ENCODE results near the gene LGR4.

The LGR4 gene

GRCh38 chr11:27362749-27363575, 109.6 kb downstream of the LGR4 start, which contains the start of gene CCDC34:
CCDC34 (minus strand) TSS chr11:27363215; CDS start chr11:27363194, 21 bp downstream.
- peak; percentile 62 for DNase-seq (ENCODE audit: low read depth)
- TF ChIP-seq CTCF (IDR thresholded peaks at IDR 0.05; ENCODE audit: control insufficient read depth, extremely low read depth, insufficient read depth) = no peak
- peak within 1 kb of the TSS; percentile 80 for H3K4me3 ChIP-seq (ENCODE audit: low read depth, low read length)

- no peak for DNase-seq (ENCODE audit: low read depth)
- H3K4me3 ChIP-seq (ENCODE audit: low read depth, low read length) = peak overlapping the region; percentile 80
- no peak for TF ChIP-seq CTCF (IDR thresholded peaks at IDR 0.05; ENCODE audit: control insufficient read depth, extremely low read depth, insufficient read depth)
Measured at GRCh38 chr11:27361649-27362431, 110.8 kb downstream of the LGR4 start.

- DNase-seq (ENCODE audit: low read depth) = no peak
- TF ChIP-seq CTCF (IDR thresholded peaks at IDR 0.05; ENCODE audit: control insufficient read depth, extremely low read depth, insufficient read depth) = no peak
- no peak overlapping the region for H3K4me3 ChIP-seq (ENCODE audit: low read depth, low read length)
Measured at GRCh38 chr11:27358296-27358695, 114.3 kb downstream of the LGR4 start.

GRCh38 chr11:27357250-27357649, 115.3 kb downstream of the LGR4 start:
- H3K4me3 ChIP-seq (ENCODE audit: low read depth, low read length) = no peak overlapping the region
- DNase-seq (ENCODE audit: low read depth) = no peak
- no peak for TF ChIP-seq CTCF (IDR thresholded peaks at IDR 0.05; ENCODE audit: control insufficient read depth, extremely low read depth, insufficient read depth)

GRCh38 chr11:27356624-27357222, 115.9 kb downstream of the LGR4 start:
- TF ChIP-seq CTCF (IDR thresholded peaks at IDR 0.05; ENCODE audit: control insufficient read depth, extremely low read depth, insufficient read depth) = no peak
- H3K4me3 ChIP-seq (ENCODE audit: low read depth, low read length) = no peak overlapping the region
- DNase-seq (ENCODE audit: low read depth) = no peak

- no peak for TF ChIP-seq CTCF (IDR thresholded peaks at IDR 0.05; ENCODE audit: control insufficient read depth, extremely low read depth, insufficient read depth)
- no peak overlapping the region for H3K4me3 ChIP-seq (ENCODE audit: low read depth, low read length)
Measured at GRCh38 chr11:27355575-27356104, 117.0 kb downstream of the LGR4 start.

More at GRCh38 chr11:27355575-27356104, 117.0 kb downstream of the LGR4 start:
- DNase-seq (ENCODE audit: low read depth) = no peak

Data from LNCaP clone FGC (cell line).